GM21786 (cell line): ENCODE data around the gene MAGOHB.
"Not testable (repeated sequence)": the region's sequence is repeated elsewhere in the genome, so short reads cannot be mapped to it uniquely, and the experiment has no call there.

Source experiments
- ATAC-seq: cut with Tn5 transposase; IDR thresholded peaks from one replicate; pipeline ENCODE4 v1.9.1; 2021; ENCODE audit not compliant: unreplicated experiment

MAGOHB gene

DNA sequence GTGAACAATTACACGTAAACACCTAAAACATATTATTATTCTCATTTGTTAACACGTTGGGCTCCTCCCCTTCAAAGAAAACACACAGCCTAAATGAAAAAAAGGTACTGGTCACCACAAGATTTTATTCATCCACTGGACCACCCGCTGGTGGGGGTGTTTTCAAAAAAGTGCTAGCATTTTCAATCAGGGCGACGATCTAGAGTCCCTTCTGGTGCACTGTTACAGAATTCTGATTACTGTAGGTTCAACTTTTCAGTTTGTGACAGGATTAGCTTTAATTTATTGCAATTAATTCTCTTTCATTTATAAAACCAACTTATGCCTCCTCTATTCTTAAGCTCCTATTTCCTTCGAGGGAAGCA lies 443 bp downstream of the MAGOHB start:
- ATAC-seq, result peak; percentile 3

DNA sequence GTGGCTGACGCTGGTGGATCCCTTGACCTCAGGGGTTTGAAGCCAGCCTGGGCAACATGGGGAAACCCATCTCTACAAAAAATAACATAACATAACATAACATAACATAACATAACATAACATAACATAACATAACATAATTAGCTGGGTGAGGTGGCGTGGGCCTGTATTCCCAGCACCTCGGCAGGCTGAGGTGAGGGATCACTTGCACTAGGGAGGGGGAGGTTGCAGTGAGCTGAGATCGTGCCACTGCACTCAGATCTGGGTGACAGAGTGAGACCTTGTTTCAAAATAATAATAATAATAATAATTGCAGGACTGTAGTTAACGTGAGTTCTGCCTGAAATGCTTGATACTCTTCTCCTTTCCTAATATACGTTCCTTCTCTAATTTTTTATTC lies 1.3 kb downstream of the MAGOHB start:
- no peak for ATAC-seq

DNA sequence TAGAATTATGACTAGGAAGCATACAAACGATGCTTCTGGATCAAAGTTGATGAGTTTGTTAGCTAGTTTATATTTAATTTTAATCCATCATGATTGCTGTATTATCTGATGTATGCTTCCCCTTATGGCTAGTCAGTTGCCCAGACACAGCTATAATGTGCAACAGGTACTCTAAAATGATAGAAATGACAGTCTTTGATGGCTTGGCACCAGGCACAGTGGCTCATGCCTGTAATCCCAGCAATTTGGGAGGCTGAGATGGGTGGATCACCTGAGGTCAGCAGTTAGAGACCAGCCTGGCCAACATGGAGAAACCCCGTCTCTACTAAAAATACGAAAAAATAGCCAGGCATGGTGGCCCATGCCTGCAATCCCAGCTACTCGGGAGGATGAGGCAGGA lies 2.2 kb downstream of the MAGOHB start:
- ATAC-seq, result not testable (repeated sequence)

DNA sequence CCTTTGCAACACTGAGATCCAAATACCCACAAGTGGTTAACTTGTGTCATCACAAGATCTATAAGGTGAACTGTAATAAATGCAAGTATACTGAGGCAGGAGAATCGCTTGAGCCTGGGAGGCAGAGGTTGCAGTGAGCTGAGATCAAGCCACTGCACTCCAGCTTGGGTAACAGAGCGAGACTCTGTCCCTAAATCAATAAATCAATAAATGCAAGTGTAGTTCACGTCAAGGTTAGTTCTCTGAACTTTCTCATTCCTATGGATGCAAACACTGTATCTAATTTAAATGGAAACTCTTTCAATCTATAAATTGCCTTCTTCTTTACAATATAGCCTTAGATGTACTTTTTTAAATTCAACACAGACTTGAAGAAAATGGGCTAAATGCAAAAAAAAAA lies 3.2 kb downstream of the MAGOHB start:
- ATAC-seq, result no peak

DNA sequence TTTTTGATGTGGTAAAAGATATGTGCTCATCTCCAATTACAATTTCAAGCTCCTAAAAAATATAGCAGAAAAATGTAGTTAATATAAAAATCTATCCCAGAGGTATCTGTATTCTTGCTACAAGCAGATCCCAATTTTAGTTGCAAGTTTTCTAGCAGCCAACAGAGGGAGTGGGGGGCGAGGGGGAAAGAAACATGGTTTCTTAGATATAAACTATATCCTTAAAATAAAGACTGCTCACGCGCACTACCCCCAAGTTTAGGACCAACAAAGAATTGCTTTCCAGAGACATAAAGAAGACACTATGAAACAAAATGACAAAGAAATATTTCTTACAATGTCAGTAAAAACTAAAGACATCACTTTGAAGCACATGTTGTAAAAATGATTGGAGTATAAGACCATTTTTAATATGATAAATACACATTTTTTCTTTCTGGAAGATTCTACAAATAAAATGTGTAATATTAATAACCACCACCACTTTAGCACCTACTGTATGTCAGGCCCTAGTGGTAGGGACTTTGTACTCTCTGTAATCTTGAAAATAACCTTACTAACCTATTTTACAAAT lies 5.4 kb downstream of the MAGOHB start:
- no peak for ATAC-seq

DNA sequence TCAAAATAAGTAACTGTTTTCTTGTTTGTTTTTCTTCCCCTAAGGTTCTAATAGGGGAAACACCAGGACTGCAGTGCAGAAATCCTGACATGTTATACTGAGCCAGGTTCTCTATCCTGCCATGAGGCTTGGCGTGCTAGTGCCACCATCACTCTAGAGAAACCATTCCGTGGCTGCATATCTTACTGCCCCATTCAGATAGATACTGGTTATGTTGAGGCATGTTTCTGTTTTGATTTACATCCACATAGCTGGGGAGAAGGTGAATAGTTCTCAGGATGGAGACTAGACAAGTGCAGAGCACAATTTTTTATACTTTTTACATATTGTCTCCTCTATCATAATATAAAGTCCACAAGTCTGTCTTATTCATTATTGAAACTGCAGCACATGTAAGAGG lies 11.5 kb downstream of the MAGOHB start:
- no peak for ATAC-seq

DNA sequence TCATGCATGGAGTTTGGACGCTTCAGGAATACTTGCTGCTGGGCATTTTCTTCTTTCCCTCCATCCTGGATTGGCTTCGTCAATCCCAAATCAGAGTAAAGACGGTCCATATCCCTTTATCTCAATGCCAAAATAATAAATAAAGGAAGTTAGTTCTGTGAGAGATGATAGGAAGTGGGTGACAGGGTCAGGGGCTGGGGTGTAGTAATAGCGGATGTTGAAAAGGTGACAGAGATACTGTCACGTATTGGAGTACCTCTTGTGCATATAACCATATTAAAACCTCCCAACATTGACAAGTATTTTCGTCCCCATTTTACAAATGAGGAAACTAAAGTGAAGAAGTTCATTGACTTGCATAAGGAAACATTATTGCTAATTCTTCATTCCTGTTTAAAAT lies 12.4 kb downstream of the MAGOHB start:
- ATAC-seq, result no peak

DNA sequence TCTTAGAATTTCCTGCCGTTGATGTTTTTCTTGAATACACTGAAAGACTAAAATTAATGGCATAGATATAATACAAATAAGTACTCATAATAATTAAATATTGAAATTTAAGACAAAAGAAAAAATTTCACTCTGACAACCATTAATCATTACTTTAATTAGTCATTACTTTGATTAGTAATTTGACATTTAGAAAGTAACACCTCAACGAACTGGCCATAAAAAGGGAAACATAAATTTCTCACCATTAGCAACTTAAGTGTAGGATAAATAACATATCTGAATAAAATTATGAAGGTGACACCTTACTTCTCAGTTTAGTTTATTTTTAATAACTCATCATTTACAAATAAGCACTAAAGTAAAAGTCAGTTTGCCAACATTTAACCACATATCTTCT lies 17.5 kb downstream of the MAGOHB start:
- ATAC-seq, result no peak

DNA sequence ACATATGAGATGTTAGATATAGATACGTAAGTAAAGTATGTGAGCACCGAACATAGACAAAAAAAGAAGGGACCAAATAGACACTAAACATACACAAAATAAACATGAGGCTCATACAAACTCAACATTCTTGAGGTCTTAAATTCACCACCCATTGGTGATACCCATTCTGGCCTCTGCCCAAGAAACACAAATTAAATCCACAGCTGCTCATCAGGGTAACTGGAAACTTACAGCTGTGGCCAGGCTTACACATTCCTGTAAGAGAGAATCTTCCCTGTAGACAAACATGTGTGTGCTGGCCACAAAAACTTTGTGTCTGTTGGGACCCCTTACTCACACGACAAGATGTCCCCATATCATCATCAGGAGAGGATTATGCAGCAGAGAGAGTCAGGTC lies 22.4 kb downstream of the MAGOHB start:
- ATAC-seq, result no peak

DNA sequence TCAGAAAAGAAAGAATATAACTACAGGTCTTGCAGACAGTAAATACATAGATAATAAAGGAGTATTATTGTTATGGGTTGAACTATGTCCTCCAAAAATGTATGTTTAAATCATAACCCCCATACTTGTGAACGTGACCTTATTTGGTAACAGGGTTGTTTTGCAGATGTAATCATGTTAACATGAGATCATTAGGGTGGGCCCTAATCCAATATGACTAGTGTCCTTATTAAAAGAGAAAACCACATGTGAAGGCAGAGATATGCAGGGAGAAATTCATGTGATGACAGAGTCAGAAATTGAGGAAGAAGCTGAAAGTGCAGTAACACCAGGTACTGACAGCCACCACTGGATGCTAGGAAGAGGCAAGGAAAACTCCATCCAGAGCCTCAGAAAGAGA lies 29.0 kb downstream of the MAGOHB start:
- no peak for ATAC-seq

DNA sequence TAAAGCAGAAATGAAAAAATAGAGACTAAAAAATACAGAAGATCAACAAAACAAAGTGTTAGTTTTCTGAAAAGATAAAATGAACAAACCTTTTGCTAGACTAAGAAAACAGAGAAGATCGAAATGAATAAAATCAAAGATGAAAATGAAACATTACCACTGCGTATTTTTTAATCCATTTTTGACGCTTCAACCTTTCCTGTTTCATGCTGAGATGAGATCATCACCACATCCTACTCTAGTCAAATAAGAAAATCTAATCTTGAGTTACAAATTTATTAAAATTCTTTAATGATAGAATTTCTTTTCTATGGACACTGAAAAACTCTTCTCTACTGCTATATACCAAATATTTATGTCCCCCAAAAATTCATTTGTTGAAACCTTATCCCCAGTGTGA lies 30.7 kb downstream of the MAGOHB start:
- ATAC-seq, result no peak

DNA sequence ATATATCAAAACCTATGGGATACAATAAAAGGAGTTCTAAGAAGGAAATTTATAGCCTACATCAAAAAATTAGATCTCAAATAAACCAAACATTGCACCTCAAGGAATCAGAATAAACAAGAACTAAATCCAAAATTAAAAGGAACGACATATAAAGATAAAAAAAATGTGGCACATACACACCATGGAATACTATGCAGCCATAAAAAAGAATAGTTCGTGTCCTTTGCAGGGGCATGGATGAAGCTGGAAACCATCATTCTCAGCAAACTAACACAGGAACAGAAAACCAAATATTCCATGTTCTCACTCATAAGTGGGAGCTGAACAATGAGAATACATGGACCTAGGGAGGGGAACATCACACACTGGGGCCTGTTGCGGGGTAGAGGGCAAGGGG lies 31.3 kb downstream of the MAGOHB start:
- ATAC-seq, result not testable (repeated sequence)

DNA sequence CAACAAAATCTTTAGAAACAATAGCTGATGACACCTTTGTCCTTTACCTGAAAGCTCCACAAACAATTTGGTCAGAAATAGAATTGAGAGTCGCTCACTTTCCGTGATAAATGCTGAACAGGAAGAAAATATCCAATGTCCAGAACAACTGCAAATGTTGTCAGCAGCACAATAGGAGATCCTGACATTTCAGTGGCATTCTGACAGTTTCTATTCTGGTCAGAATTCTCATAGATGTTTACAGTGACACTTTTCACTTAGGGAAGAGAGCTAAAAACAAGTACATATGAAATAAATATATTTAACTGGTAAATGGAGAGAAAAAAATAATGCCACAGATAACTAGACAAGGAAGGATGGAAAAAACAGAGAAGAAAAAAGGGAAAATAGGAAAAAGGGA lies 39.1 kb downstream of the MAGOHB start:
- no peak for ATAC-seq

DNA sequence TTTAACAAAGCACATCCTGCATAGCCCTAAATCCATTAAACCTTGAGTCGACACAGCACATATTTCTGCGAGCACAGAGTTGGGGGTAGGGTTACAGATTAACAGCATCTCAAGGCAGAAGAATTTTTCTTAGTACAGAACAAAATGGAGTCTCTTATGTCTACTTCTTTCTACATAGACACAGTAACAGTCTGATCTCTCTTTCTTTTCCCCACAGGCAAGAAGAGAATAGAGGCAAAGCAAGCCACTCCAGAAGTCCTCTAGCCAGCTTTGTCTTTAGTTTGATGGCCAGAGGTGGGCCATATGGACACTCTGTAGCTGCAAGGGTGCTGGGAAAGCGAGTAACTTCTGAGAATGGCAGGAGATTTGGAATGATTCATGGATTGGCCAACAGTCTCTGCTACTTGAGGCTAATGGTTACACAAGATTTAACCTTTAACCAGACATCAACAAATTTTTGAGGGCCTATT lies 41.4 kb downstream of the MAGOHB start:
- ATAC-seq, result not testable (repeated sequence)

DNA sequence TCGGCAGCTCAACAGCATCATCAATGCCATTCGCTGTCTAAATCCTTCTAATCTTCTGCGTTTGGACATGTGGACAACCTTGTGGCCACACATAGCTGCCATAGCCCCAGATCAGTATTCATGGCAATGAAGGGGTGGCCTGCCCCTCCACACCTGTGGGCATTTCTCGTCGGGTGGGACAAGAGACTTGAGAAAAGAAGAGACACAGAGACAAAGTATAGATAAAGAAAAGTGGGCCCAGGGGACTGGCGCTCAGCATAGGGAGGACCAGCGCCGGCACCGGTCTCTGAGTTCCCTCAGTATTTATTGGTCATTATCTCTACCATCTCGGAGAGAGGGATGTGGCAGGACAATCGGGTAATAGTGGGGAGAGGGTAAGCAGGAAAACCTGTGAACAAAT lies 42.3 kb downstream of the MAGOHB start:
- no peak for ATAC-seq

DNA sequence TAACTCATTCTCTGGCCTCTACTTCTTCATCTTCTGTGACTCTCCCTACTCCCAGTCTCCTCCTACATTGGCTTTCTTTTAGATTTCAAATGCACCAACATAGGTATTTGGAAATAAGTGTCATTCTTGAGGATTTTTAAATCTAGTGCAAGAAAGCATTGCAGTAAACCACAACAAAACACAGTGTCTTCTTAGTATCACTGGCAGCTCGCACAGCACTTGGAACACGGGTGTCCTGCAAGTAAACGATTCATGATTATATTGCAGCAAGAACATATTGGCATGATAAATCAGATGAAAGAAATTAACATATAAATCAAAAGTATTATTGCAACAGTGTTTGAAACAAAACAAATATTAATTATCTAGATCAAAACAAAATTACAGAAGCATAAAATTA lies 45.6 kb downstream of the MAGOHB start:
- no peak for ATAC-seq

DNA sequence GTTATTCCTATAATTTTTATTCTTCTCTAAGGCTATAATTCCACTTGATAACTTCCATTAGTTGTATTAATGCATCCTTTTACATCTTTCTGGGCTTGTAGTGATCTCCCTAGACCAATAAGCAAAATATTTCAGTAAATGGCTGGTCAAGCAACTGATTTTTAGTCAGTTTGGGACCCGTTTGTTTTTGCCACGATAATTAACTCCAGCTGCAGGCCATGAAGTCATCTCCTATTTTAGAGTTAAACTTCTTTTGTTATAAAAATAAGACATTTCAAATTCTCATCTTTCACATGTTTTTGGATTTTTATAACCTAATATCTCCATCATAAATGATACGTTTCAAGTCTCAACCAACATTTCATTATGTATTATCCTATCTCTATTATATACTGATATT lies 49.4 kb downstream of the MAGOHB start:
- ATAC-seq, result no peak

DNA sequence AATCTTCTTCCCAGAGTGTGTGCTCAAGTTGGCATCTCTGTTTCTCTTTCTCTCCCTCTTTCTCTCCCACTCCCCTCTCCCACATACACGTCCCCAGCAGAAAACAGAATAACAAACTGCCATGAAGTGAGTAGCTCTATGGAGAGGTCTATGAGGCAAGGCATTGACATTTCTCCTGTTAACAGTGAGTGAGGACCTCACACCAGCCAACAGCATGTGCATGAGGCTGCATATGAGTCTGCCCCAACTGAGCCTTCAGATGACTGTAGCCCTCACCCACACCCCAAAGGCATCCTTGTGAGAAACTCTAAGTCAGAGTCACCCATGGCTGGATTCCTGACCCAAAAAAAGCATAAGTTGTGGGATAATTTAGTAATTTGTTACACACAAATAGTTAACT lies 50.4 kb downstream of the MAGOHB start:
- ATAC-seq, result no peak

DNA sequence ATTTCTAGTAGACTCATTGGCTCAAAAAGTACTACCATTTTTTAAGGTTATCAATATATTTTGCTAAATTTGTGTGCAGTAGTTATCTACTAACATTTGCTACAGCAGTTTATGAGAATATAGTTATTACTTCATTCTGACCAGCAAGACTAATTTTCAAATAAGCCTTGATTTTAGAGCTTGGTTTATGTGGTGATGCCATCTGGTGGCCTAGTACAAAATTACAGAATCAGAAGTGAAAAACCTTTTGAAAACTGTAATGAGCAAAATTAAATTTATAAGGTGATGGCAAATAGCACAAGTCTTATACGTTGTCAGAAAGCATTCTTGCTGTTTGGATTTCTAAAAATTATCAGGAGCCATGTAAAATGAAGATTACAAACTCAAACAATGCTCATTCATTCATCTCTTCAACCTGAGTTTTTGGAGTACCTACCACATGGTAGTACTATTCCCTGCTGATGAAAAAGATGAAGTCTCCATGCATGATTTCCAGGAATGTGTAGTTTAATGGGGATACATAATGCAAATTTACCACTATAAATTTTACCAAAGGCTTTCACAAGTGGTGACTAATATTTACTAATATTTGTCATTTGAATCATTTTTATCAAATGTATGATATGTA lies 51.0 kb downstream of the MAGOHB start:
- ATAC-seq, result no peak

DNA sequence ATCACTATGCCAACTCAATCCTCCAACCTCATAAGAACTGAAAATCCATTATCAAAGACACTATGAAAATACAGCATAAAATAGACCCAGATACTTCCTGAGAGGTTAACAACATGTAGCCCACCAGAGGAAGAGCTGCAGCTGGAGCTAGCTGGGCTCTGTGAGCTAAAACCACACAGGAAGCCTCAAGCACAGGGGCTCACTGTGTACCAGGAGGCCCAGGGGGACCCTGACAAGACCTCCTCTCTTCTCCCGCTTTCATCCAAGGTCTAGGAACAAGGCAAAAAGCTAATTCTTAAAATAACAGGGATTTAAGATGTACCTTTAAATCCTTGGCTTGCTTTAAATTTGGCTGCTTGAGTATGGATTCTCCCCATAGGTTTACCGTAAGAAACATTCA lies 54.2 kb downstream of the MAGOHB start:
- ATAC-seq, result no peak

DNA sequence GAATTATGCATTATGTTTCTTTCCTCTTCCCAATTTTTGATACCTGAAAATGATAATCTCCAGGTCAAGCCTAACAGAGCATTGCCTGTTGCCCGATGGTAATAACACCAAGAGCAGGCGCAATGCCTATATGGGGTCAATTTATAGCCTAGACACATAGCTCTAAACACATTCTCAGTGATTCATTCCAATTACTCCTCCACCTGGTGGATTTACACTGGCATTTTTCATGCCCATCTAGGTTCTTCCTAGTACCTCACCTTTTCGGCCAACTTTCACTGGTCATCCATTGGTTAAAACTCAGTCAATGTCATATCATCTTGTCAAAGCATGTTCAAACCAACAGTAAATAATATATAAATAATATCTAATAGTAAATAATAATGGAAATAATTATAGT lies 54.6 kb downstream of the MAGOHB start:
- no peak for ATAC-seq

DNA sequence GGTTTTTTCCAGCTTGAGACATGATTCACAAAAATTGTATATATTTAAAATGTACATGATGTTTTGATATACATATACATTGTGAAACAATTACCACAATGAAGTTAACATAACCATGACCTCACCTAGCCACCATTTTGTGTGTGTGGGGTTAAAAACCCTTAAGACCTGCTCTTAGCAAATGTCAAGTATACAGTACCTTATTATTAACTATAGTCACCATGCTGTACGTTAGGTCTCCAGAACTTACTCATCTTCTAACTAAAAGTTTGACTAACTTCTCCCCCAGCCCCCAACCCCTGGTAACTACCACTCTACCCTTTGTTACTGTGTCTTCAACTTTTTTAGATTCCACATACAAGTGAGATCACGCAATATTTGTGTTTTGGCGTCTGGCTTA lies 55.1 kb downstream of the MAGOHB start:
- no peak for ATAC-seq

DNA sequence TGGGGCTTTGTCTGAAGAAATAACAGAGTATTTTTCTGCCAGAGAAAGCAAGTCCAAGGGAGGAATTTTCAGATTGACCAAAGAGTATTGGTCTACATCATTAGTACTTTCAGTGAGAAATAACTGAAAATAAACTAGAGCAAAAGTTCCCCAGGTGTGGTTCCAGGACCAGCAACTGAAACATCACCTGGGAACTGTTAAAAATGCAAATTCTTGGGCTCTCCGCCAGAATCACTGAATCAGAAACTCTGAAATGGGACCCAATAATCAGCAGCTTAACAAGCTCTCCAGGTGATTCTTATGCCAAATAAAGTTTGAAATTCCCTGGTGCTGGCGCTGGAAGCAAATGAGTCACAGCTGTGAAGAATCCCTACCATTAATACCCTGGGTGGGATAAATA lies 55.6 kb downstream of the MAGOHB start:
- peak; percentile 69 for ATAC-seq
